Lung (tissue), 12 donors: ENCODE results near the gene CACNA1C. TPM values are rescaled to one million over a fixed set of nuclear protein-coding genes. Genes with fewer than 3 reads are reported as not detected.

Experiments
- ATAC-seq: fragments of 200-7000 bp; cut with Tn5 transposase; one replicate; pipeline ENCODE4 v1.9.1; 2020; ENCODE audit warnings: moderate number of reproducible peaks; ENCODE audit not compliant: insufficient read depth, low FRiP score
- DNase-seq, 3 donors: peaks; one replicate each; pipeline ENCODE4 v3.0.0-alpha.2; 2013 to 2017
- H3K27ac ChIP-seq, 2 donors: one replicate each; pipeline ENCODE4 v1.5.1; 2013; ENCODE audit warnings: mild to moderate bottlenecking in 2 of 2, moderate library complexity in 2 of 2, control low read depth in 1 of 2, inconsistent platforms in 1 of 2, low read depth in 1 of 2, low read length in 1 of 2
- H3K27me3 ChIP-seq, 3 donors: one replicate each; pipeline ENCODE4 v1.5.1; 2013; ENCODE audit warnings: low read length in 2 of 3; ENCODE audit not compliant: control insufficient read depth in 3 of 3, insufficient read depth in 3 of 3
- H3K36me3 ChIP-seq, 4 donors: one replicate each; pipeline ENCODE4 v1.5.1; 2013; ENCODE audit warnings: low read length in 4 of 4, mild to moderate bottlenecking in 1 of 4, moderate library complexity in 1 of 4; ENCODE audit not compliant: control insufficient read depth in 4 of 4, insufficient read depth in 4 of 4
- H3K4me1 ChIP-seq, 5 donors: one replicate each; pipeline ENCODE4 v1.5.1; 2013; ENCODE audit warnings: low read length in 5 of 5, mild to moderate bottlenecking in 2 of 5, moderate library complexity in 1 of 5; ENCODE audit not compliant: control insufficient read depth in 5 of 5, insufficient read depth in 5 of 5
- H3K4me3 ChIP-seq: one replicate; pipeline ENCODE4 v1.5.1; 2013; ENCODE audit warnings: mild to moderate bottlenecking, control low read depth, moderate library complexity
- H3K9ac ChIP-seq, 2 donors: one replicate each; pipeline ENCODE4 v1.5.1; 2013; ENCODE audit warnings: low read length in 2 of 2, control low read depth in 1 of 2; ENCODE audit not compliant: insufficient read depth in 1 of 2
- H3K9me3 ChIP-seq, 4 donors: one replicate each; pipeline ENCODE4 v1.5.1; 2013; ENCODE audit warnings: low read length in 3 of 4, mild to moderate bottlenecking in 1 of 4, moderate library complexity in 1 of 4; ENCODE audit not compliant: control insufficient read depth in 4 of 4, insufficient read depth in 3 of 4
- WGBS, 2 donors: extraction: QIAGEN DNeasy Blood & Tissue Kit; methylation state at CpG; one replicate each; pipeline ENCODE4 v1.1.7; 2013; 5-methylcytosine and 5-hydroxymethylcytosine counted together
- polyA plus RNA-seq, 2 donors: library from polyadenylated mRNA; stranded (reverse); fragments of 200-250 nt; gene quantifications; one replicate each; pipeline ENCODE4 v1.2.1, GENCODE V29; 2013
- total RNA-seq, 2 donors: library from RNA; depleted of rRNA in 1 of 2; stranded (reverse); fragments of >200 nt in 1 of 2; gene quantifications; one replicate each; pipeline ENCODE4 v1.2.1, GENCODE V29; 2014 to 2021
- TF ChIP-seq, protein P1 (sequence below): IDR thresholded peaks from 2 replicates; pipeline ENCODE4 v1.5.1; 2012; ENCODE audit warnings: mild to moderate bottlenecking; ENCODE audit errors: control extremely low read depth, extremely low read depth
- donor health status: control.
- donor health status: control.
- donor health status: Bipolar disorder and iron deficiency.
- donor health status: healthy.
- donor health status: DM: yes; HTN: yes; CAD: no.

Gene CACNA1C
- total and polyA plus RNA-seq, 4 donors = 3.2 to 17.5 (median 7.5) TPM

GRCh38 chr12:2618291-2618995 lies 565.7 kb downstream of the CACNA1C start:
- ATAC-seq = no peak
- H3K36me3 ChIP-seq = peaks cover 0 to 4% (median 0%) of the 10 kb centered on the region in 4 donors
- 60 to 72% methylated on average over 12 of the region's 12 CpGs for WGBS, 2 donors

DNA sequence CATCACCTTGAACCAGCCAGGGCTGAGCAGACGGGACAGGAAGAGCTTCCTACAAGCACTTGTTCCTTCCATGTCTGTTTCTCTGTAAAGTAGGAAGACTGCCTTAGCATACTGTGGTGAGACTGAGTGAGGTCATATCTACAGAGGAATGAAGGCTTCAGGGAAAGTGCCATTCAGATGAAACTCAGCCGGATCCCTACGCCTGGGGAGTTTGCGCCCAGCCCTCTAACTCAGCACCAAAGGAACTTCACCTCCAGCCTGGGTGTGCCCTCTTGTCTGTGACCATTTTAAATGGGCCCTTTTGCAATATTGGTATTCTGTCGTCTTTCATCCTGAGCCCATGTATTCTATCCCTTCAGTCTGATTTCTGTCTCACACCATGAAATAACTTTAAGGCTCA lies 566.3 kb downstream of the CACNA1C start:
- Histone ChIP-seq H3K27me3 (no peaks in the 10 kb centered on the region), H3K4me1 (peaks cover 0 to 29% (median 3%) of the 10 kb centered on the region in 5 donors), H3K36me3 (peaks cover 0 to 4% (median 0%) of the 10 kb centered on the region in 4 donors), H3K9ac (no peak overlapping the region), H3K4me3 (no peak overlapping the region), H3K27ac (no peak overlapping the region), H3K9me3 (no peaks in the 10 kb centered on the region)
- TF ChIP-seq, protein P1, sequence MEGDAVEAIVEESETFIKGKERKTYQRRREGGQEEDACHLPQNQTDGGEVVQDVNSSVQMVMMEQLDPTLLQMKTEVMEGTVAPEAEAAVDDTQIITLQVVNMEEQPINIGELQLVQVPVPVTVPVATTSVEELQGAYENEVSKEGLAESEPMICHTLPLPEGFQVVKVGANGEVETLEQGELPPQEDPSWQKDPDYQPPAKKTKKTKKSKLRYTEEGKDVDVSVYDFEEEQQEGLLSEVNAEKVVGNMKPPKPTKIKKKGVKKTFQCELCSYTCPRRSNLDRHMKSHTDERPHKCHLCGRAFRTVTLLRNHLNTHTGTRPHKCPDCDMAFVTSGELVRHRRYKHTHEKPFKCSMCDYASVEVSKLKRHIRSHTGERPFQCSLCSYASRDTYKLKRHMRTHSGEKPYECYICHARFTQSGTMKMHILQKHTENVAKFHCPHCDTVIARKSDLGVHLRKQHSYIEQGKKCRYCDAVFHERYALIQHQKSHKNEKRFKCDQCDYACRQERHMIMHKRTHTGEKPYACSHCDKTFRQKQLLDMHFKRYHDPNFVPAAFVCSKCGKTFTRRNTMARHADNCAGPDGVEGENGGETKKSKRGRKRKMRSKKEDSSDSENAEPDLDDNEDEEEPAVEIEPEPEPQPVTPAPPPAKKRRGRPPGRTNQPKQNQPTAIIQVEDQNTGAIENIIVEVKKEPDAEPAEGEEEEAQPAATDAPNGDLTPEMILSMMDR = no peak
- ATAC-seq (no peak), DNase-seq (no peak)
- WGBS, 2 donors = 81 to 89% methylated on average over 5 of the region's 5 CpGs

More at GRCh38 chr12:2618291-2618995, 565.7 kb downstream of the CACNA1C start:
- Histone ChIP-seq H3K4me1 (peaks cover 0 to 36% (median 3%) of the 10 kb centered on the region in 5 donors), H3K9ac (no peak overlapping the region), H3K27ac (no peak overlapping the region), H3K9me3 (no peaks in the 10 kb centered on the region), H3K4me3 (no peak overlapping the region), H3K27me3 (no peaks in the 10 kb centered on the region)
- DNase-seq = no peak
- TF ChIP-seq, protein P1 = no peak

- Histone ChIP-seq H3K9ac (no peak overlapping the region), H3K27ac (no peak overlapping the region), H3K4me1 (no peaks in the 10 kb centered on the region), H3K36me3 (peaks cover 0 to 4% (median 0%) of the 10 kb centered on the region in 4 donors), H3K9me3 (no peaks in the 10 kb centered on the region), H3K27me3 (no peaks in the 10 kb centered on the region), H3K4me3 (no peak overlapping the region)
- TF ChIP-seq, protein P1 = no peak
- no peak for DNase-seq
- 87 to 94% methylated on average over 6 of the region's 6 CpGs for WGBS, 2 donors
- ATAC-seq = no peak
Observed at GRCh38 chr12:2622460-2622859, 569.7 kb downstream of the CACNA1C start.

DNA sequence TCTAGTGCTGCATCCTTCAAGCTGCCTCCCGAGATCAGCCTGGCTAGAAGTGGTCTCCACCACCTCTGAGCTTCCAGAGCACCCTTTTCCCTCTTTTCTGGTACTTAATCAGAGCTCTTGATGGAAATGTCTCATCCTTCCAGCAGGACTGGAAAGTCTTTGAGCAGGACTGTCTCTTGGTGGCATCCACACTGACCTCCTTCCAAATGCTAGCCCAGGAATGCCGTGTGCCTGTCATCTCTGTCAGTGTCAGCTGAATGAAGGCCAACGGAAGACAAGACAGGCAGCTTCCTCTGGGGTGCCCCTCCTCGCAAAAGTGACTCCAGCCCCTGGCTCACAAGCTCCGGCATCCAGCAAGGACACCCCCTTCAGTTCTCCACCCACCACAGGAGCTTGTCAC lies 570.7 kb downstream of the CACNA1C start:
- TF ChIP-seq, protein P1 = no peak
- Histone ChIP-seq H3K36me3 (peaks cover 0 to 4% (median 0%) of the 10 kb centered on the region in 4 donors), H3K27ac (no peak overlapping the region), H3K9me3 (peaks cover 0 to 2% (median 0%) of the 10 kb centered on the region in 4 donors), H3K9ac (no peak overlapping the region), H3K27me3 (peaks cover 0 to 2% (median 0%) of the 10 kb centered on the region in 3 donors), H3K4me1 (no peaks in the 10 kb centered on the region), H3K4me3 (no peak overlapping the region)
- DNase-seq (no peak), ATAC-seq (no peak)
- 65 to 67% methylated on average over 5 of the region's 5 CpGs for WGBS, 2 donors
